Measurements from ENCODE around the gene SLC25A23. TPM values are rescaled to one million over a fixed set of nuclear protein-coding genes. Genes with fewer than 3 reads are reported as not detected.

SLC25A23 gene
- total RNA-seq, 5 donors from 2014 or later (not counting 1 experiment from before 2014, with no cell fraction given) = 15.5 to 28.0 (median 25.5) TPM

GRCh38 chr19:6443986-6444385 is 15.6 kb downstream of the SLC25A23 start:
- no peak for ATAC-seq (replicated peaks in 1 of 4)
- H3K36me3 Mint-ChIP-seq = peaks cover 13% of the 10 kb centered on the region
- no peak overlapping the region for H3K27ac Mint-ChIP-seq
- H3K9me3 Mint-ChIP-seq = no peaks in the 10 kb centered on the region
- H3K27me3 Mint-ChIP-seq = no peaks in the 10 kb centered on the region
- Histone ChIP-seq H3K27me3 (replicated peaks in 1 of 2; ENCODE audit: control insufficient read depth in 2 of 2, extremely low read depth in 1 of 2, insufficient read depth in 2 of 2, low read length in 1 of 2) (peaks cover 0 to 1% of the 10 kb centered on the region in 2 experiments), H3K9me3 (no peaks in the 10 kb centered on the region), H3K36me3 (ENCODE audit: control insufficient read depth in 2 of 2, extremely low read depth in 1 of 2, insufficient read depth in 1 of 2, low read length in 1 of 2) (no peaks in the 10 kb centered on the region), H3K4me1 (ENCODE audit: control insufficient read depth in 1 of 2, extremely low read depth in 1 of 2, insufficient read depth in 2 of 2, low read length in 2 of 2) (no peaks in the 10 kb centered on the region), H3K4me3 (ENCODE audit: control insufficient read depth in 1 of 2, extremely low read depth in 1 of 2, low read length in 1 of 2) (no peak overlapping the region), H3K27ac (ENCODE audit: low read length) (no peak overlapping the region)
- ChIA-PET POLR2A (no interaction called here), CTCF (no interaction called here)
- H3K4me1 Mint-ChIP-seq = no peaks in the 10 kb centered on the region
- no peak for DNase-seq
- no peak overlapping the region for H3K4me3 Mint-ChIP-seq
- WGBS (ENCODE audit: insufficient coverage) = 92% methylated on average over 8 of the region's 13 CpGs

- Histone ChIP-seq H3K4me3 (ENCODE audit: control insufficient read depth in 1 of 2, extremely low read depth in 1 of 2, low read length in 1 of 2) (no peak overlapping the region), H3K4me1 (ENCODE audit: control insufficient read depth in 1 of 2, extremely low read depth in 1 of 2, insufficient read depth in 2 of 2, low read length in 2 of 2) (no peaks in the 10 kb centered on the region), H3K27me3 (replicated peaks in 1 of 2; ENCODE audit: control insufficient read depth in 2 of 2, extremely low read depth in 1 of 2, insufficient read depth in 2 of 2, low read length in 1 of 2) (peaks cover 0 to 2% of the 10 kb centered on the region in 2 experiments), H3K9me3 (no peaks in the 10 kb centered on the region), H3K36me3 (ENCODE audit: control insufficient read depth in 2 of 2, extremely low read depth in 1 of 2, insufficient read depth in 1 of 2, low read length in 1 of 2) (no peaks in the 10 kb centered on the region), H3K27ac (ENCODE audit: low read length) (no peak overlapping the region)
- Mint-ChIP-seq H3K4me3 (no peak overlapping the region), H3K36me3 (peaks cover 13% of the 10 kb centered on the region), H3K4me1 (no peaks in the 10 kb centered on the region), H3K27me3 (no peaks in the 10 kb centered on the region), H3K9me3 (no peaks in the 10 kb centered on the region), H3K27ac (no peak overlapping the region)
- POLR2A ChIA-PET = no interaction called here
- ATAC-seq (replicated peaks in 1 of 4) (no peak), DNase-seq (no peak)
- CTCF ChIA-PET = no interaction called here
- 97% methylated on average over 5 of the region's 13 CpGs for WGBS (ENCODE audit: insufficient coverage)
These were observed 17.4 kb downstream of the SLC25A23 start for GRCh38 chr19:6442087-6442688.

DNA sequence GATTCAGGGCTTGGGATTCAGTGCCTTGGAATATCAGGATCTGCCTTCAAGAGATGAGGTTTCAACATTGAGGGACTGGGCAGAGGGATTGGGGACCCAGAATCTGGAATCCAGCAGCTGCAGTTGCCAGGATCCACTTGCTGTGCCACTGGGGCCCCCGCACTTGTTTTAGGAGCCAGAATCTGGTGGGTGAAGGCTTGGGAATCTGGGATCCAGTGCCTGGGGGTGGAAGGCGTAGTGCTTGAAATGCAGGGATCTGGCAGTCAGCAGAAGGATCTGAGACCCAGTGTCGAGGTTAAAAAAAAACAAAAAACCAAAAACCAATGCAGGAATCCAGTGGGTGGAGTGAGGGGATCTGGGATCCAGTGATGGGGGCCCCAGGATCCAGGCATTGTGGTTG is 18.7 kb downstream of the SLC25A23 start:
- no peak for ATAC-seq (replicated peaks in 1 of 4)
- no peak for DNase-seq
- H3K9me3 ChIP-seq = no peaks in the 10 kb centered on the region
- 78% methylated on average over 2 of the region's 3 CpGs for WGBS (ENCODE audit: insufficient coverage)
- H3K36me3 ChIP-seq (ENCODE audit: control insufficient read depth in 2 of 2, extremely low read depth in 1 of 2, insufficient read depth in 1 of 2, low read length in 1 of 2) = no peaks in the 10 kb centered on the region
- CTCF ChIA-PET = no interaction called here
- no peak overlapping the region for H3K4me3 ChIP-seq (ENCODE audit: control insufficient read depth in 1 of 2, extremely low read depth in 1 of 2, low read length in 1 of 2)
- H3K9me3 Mint-ChIP-seq = no peaks in the 10 kb centered on the region
- H3K27ac Mint-ChIP-seq = peak overlapping the region in 1 of 2 donors; percentile 34
- H3K27me3 ChIP-seq (replicated peaks in 1 of 2; ENCODE audit: control insufficient read depth in 2 of 2, extremely low read depth in 1 of 2, insufficient read depth in 2 of 2, low read length in 1 of 2) = peaks cover 0 to 2% of the 10 kb centered on the region in 2 experiments
- POLR2A ChIA-PET = no interaction called here
- no peaks in the 10 kb centered on the region for H3K27me3 Mint-ChIP-seq
- no peak overlapping the region for H3K27ac ChIP-seq (ENCODE audit: low read length)
- H3K4me1 ChIP-seq (ENCODE audit: control insufficient read depth in 1 of 2, extremely low read depth in 1 of 2, insufficient read depth in 2 of 2, low read length in 2 of 2) = no peaks in the 10 kb centered on the region
- no peak overlapping the region for H3K4me3 Mint-ChIP-seq
- H3K36me3 Mint-ChIP-seq = peaks cover 6% of the 10 kb centered on the region
- no peaks in the 10 kb centered on the region for H3K4me1 Mint-ChIP-seq

GRCh38 chr19:6439743-6440142 is 19.8 kb downstream of the SLC25A23 start:
- no peak overlapping the region for H3K27ac Mint-ChIP-seq
- ChIA-PET POLR2A (no interaction called here), CTCF (no interaction called here)

DNA sequence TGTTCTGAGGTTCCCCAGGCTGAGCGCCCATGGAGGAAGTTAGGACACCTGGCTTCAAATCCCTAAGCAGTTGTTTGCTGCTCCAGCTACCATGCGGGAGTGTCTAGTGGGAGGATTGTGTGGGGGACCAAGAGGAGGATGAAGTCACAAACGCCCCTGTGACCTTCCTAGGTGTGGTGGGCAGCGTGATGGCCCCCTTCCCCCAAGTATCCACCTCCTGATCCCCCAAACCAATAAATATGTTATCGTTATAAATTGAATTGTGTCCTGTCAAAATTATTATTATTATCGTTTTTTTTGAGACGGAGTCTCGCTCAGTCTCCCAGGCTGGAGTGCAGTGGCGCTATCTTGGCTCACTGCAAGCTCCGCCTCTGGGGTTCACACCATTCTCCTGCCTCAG is 25.9 kb downstream of the SLC25A23 start, which contains the start of gene SLC25A41:
Gene SLC25A41, minus strand, starts transcription at position 101 of the 400 bp plus-strand sequence. Its CDS starts 70 bp downstream, at position 31.
- H3K27ac Mint-ChIP-seq = no peak within 1 kb of the TSS
- no peaks in the 10 kb centered on the region for H3K9me3 Mint-ChIP-seq
- Histone ChIP-seq H3K36me3 (ENCODE audit: control insufficient read depth in 2 of 2, extremely low read depth in 1 of 2, insufficient read depth in 1 of 2, low read length in 1 of 2) (no peaks in the 10 kb centered on the region), H3K27me3 (replicated peaks in 1 of 2; ENCODE audit: control insufficient read depth in 2 of 2, extremely low read depth in 1 of 2, insufficient read depth in 2 of 2, low read length in 1 of 2) (peaks cover 0 to 6% of the 10 kb centered on the region in 2 experiments), H3K4me3 (ENCODE audit: control insufficient read depth in 1 of 2, extremely low read depth in 1 of 2, low read length in 1 of 2) (no peak within 1 kb of the TSS), H3K4me1 (ENCODE audit: control insufficient read depth in 1 of 2, extremely low read depth in 1 of 2, insufficient read depth in 2 of 2, low read length in 2 of 2) (peaks cover 0 to 7% of the 10 kb centered on the region in 2 experiments), H3K27ac (ENCODE audit: low read length) (no peak within 1 kb of the TSS), H3K9me3 (no peaks in the 10 kb centered on the region)
- ChIA-PET POLR2A (no interaction called here), CTCF (no interaction called here)
- ATAC-seq (replicated peaks in 1 of 4) = no peak
- WGBS (ENCODE audit: insufficient coverage) = 89% methylated on average over 6 of the region's 10 CpGs
- DNase-seq = no peak
- H3K4me3 Mint-ChIP-seq = no peak within 1 kb of the TSS
- H3K4me1 Mint-ChIP-seq = peaks cover 0 to 7% (median 2%) of the 10 kb centered on the region in 3 donors
- H3K36me3 Mint-ChIP-seq = no peaks in the 10 kb centered on the region
- H3K27me3 Mint-ChIP-seq = no peaks in the 10 kb centered on the region

More at GRCh38 chr19:6439743-6440142, 19.8 kb downstream of the SLC25A23 start:
- H3K4me1 Mint-ChIP-seq = no peaks in the 10 kb centered on the region
- no CpG with 5 or more reads among the region's 4 CpGs for WGBS (ENCODE audit: insufficient coverage)
- H3K9me3 Mint-ChIP-seq = no peaks in the 10 kb centered on the region
- no peaks in the 10 kb centered on the region for H3K27me3 Mint-ChIP-seq
- H3K4me3 ChIP-seq (ENCODE audit: control insufficient read depth in 1 of 2, extremely low read depth in 1 of 2, low read length in 1 of 2) = no peak overlapping the region
- no peaks in the 10 kb centered on the region for H3K9me3 ChIP-seq
- ATAC-seq (replicated peaks in 1 of 4) (no peak), DNase-seq (no peak)
- H3K4me1 ChIP-seq (ENCODE audit: control insufficient read depth in 1 of 2, extremely low read depth in 1 of 2, insufficient read depth in 2 of 2, low read length in 2 of 2) = no peaks in the 10 kb centered on the region
- peaks cover 0 to 2% of the 10 kb centered on the region in 2 experiments for H3K27me3 ChIP-seq (replicated peaks in 1 of 2; ENCODE audit: control insufficient read depth in 2 of 2, extremely low read depth in 1 of 2, insufficient read depth in 2 of 2, low read length in 1 of 2)
- H3K36me3 Mint-ChIP-seq = no peaks in the 10 kb centered on the region
- H3K27ac ChIP-seq (ENCODE audit: low read length) = no peak overlapping the region
- H3K4me3 Mint-ChIP-seq = no peak overlapping the region
- no peaks in the 10 kb centered on the region for H3K36me3 ChIP-seq (ENCODE audit: control insufficient read depth in 2 of 2, extremely low read depth in 1 of 2, insufficient read depth in 1 of 2, low read length in 1 of 2)

GRCh38 chr19:6433165-6433564 is 26.4 kb downstream of the SLC25A23 start:
- no peaks in the 10 kb centered on the region for H3K9me3 ChIP-seq
- H3K27me3 ChIP-seq (replicated peaks in 1 of 2; ENCODE audit: control insufficient read depth in 2 of 2, extremely low read depth in 1 of 2, insufficient read depth in 2 of 2, low read length in 1 of 2) = peaks cover 0 to 6% of the 10 kb centered on the region in 2 experiments
- no peak overlapping the region for H3K4me3 ChIP-seq (ENCODE audit: control insufficient read depth in 1 of 2, extremely low read depth in 1 of 2, low read length in 1 of 2)
- H3K36me3 ChIP-seq (ENCODE audit: control insufficient read depth in 2 of 2, extremely low read depth in 1 of 2, insufficient read depth in 1 of 2, low read length in 1 of 2) = no peaks in the 10 kb centered on the region
- H3K36me3 Mint-ChIP-seq = no peaks in the 10 kb centered on the region
- H3K4me3 Mint-ChIP-seq = no peak overlapping the region
- peaks cover 0 to 7% of the 10 kb centered on the region in 2 experiments for H3K4me1 ChIP-seq (ENCODE audit: control insufficient read depth in 1 of 2, extremely low read depth in 1 of 2, insufficient read depth in 2 of 2, low read length in 2 of 2)
- peaks cover 0 to 7% (median 2%) of the 10 kb centered on the region in 3 donors for H3K4me1 Mint-ChIP-seq
- no peak overlapping the region for H3K27ac Mint-ChIP-seq
- no peak for DNase-seq
- CTCF ChIA-PET = no interaction called here
- H3K9me3 Mint-ChIP-seq = no peaks in the 10 kb centered on the region
- no peaks in the 10 kb centered on the region for H3K27me3 Mint-ChIP-seq
- 96% methylated on average over 4 of the region's 11 CpGs for WGBS (ENCODE audit: insufficient coverage)
- POLR2A ChIA-PET = no interaction called here
- no peak for ATAC-seq (replicated peaks in 1 of 4)
- no peak overlapping the region for H3K27ac ChIP-seq (ENCODE audit: low read length)

Data from T-cell (primary cell).